PC-3 (cell line): ENCODE measurements around the gene CLEC17A. TPM values are rescaled to one million over a fixed set of nuclear protein-coding genes. Genes with fewer than 3 reads are reported as not detected.
A peak's percentile ranks its signal among the peaks of the same experiment; 100 is the strongest.

Source experiments
- ATAC-seq: fragments of 200-7000 bp; cut with Tn5 transposase; 2 replicates; pipeline ENCODE4 v1.9.1; 2020; ENCODE audit warnings: mild to moderate bottlenecking, moderate library complexity
- BruUV-seq: library from RNA; stranded (reverse); fragments of 400-500 nt; replicated peaks from 2 replicates; lab custom pipeline; 2021; lab: Mats Ljungman, UMichigan
- CTCF ChIA-PET: fragments of 300-600 bp; sonication (Branson Sonifier 250); formaldehyde crosslinking; loops from one replicate; lab custom pipeline; 2022; ENCODE audit warnings: antibody characterized with exemption; lab: Charles Lee
- POLR2A ChIA-PET: fragments of 300-600 bp; sonication (Branson Sonifier 250); formaldehyde crosslinking; loops from one replicate; lab custom pipeline; 2022; ENCODE audit warnings: antibody characterized with exemption; ENCODE audit not compliant: unreplicated experiment; lab: Charles Lee
- DNase-seq: peaks from one replicate; pipeline ENCODE4 v3.0.0-alpha.2; 2015
- H2AFZ ChIP-seq: fragments of 300-600 bp; sonication (generic); 2 replicates; pipeline ENCODE4 v1.6.0; 2016; ENCODE audit warnings: antibody characterized with exemption, low read length
- H3F3A ChIP-seq: fragments of 300-600 bp; sonication (generic); one replicate; pipeline ENCODE4 v1.6.0; 2017; ENCODE audit warnings: antibody characterized with exemption, low read length, control low read depth, mild to moderate bottlenecking; ENCODE audit not compliant: unreplicated experiment
- H3K27ac ChIP-seq: fragments of 300-600 bp; sonication (generic); 2 replicates; pipeline ENCODE4 v1.5.1; 2016; ENCODE audit warnings: mild to moderate bottlenecking, low read length
- H3K27me3 ChIP-seq: fragments of 300-600 bp; sonication (generic); 2 replicates; pipeline ENCODE4 v1.6.1; 2016; ENCODE audit warnings: low read length, mixed read lengths
- H3K36me3 ChIP-seq: fragments of 300-600 bp; sonication (generic); 2 replicates; pipeline ENCODE4 v1.6.1; 2016; ENCODE audit warnings: low read depth, mixed run types, low read length, mixed read lengths
- H3K4me1 ChIP-seq: fragments of 300-600 bp; sonication (generic); 2 replicates; pipeline ENCODE4 v1.5.1; 2016; ENCODE audit warnings: low read length; ENCODE audit not compliant: insufficient read depth
- H3K4me2 ChIP-seq: fragments of 300-600 bp; sonication (generic); 2 replicates; pipeline ENCODE4 v1.6.0; 2016; ENCODE audit warnings: low read length
- H3K4me3 ChIP-seq: fragments of 300-600 bp; sonication (generic); 2 replicates; pipeline ENCODE4 v1.5.1; 2016; ENCODE audit warnings: mild to moderate bottlenecking, low read length, mixed read lengths
- H3K79me2 ChIP-seq: fragments of 300-600 bp; sonication (generic); 2 replicates; pipeline ENCODE4 v1.6.1; 2017; ENCODE audit warnings: low read length, mixed read lengths
- H3K9ac ChIP-seq: fragments of 300-600 bp; sonication (generic); 2 replicates; pipeline ENCODE4 v1.6.0; 2016; ENCODE audit warnings: mild to moderate bottlenecking, low read length
- H3K9me2 ChIP-seq: fragments of 300-600 bp; sonication (generic); replicated peaks from 2 replicates; pipeline ENCODE4 v1.6.1; 2016; ENCODE audit warnings: mixed run types, low read length, mixed read lengths
- H3K9me3 ChIP-seq: fragments of 300-600 bp; sonication (generic); 2 replicates; pipeline ENCODE4 v1.6.1; 2016; ENCODE audit warnings: low read length, mixed read lengths
- H4K20me1 ChIP-seq: fragments of 300-600 bp; sonication (generic); 2 replicates; pipeline ENCODE4 v1.6.1; 2016; ENCODE audit warnings: low read length, mixed read lengths
- CTCF ChIP-seq: fragments of 300-600 bp; sonication (generic); conservative IDR thresholded peaks from 2 replicates; pipeline ENCODE4 v1.5.1; 2017; ENCODE audit warnings: antibody characterized with exemption, low read depth, mild to moderate bottlenecking, low read length
- EZH2 ChIP-seq: fragments of 300-600 bp; sonication (generic); IDR thresholded peaks from one replicate; pipeline ENCODE4 v1.6.1; 2017; ENCODE audit warnings: antibody characterized with exemption, mild to moderate bottlenecking, low read length; ENCODE audit not compliant: unreplicated experiment
- EZH2phosphoT487 ChIP-seq: fragments of 300-600 bp; sonication (generic); IDR thresholded peaks from 2 replicates; pipeline ENCODE4 v1.6.1; 2018; ENCODE audit warnings: mild to moderate bottlenecking, antibody characterized with exemption, low read length, borderline replicate concordance
- intact Hi-C: fragments of 100-400 bp; cut with micrococcal nuclease; formaldehyde crosslinking; loops from 2 replicates; pipeline ENCODE4 v1.9.0; 2023
- total RNA-seq: library from RNA; depleted of rRNA; stranded (reverse); fragments of >200 nt; gene quantifications from 2 replicates; pipeline ENCODE4 v1.2.3, GENCODE V29; 2014

CLEC17A gene
- total RNA-seq, 1 experiment from 2014 or later, result not detected

- BruUV-seq, result no TSS peak
- Histone ChIP-seq H3K9me2 (no peaks in the 10 kb centered on the region), H3K9ac (no peak overlapping the region), H3F3A (no peaks in the 10 kb centered on the region), H3K4me1 (no peaks in the 10 kb centered on the region), H4K20me1 (no peaks in the 10 kb centered on the region), H3K79me2 (peaks cover 80% of the 10 kb centered on the region), H3K27ac (no peak overlapping the region), H3K9me3 (no peaks in the 10 kb centered on the region), H3K4me3 (no peak overlapping the region), H3K4me2 (no peak overlapping the region), H3K36me3 (peaks cover 4% of the 10 kb centered on the region; the same call in 1 of the 2 replicates), H2AFZ (no peak overlapping the region), H3K27me3 (no peaks in the 10 kb centered on the region)
- no peak for DNase-seq
- peak; percentile 44; the same call in 1 of the 2 replicates for ATAC-seq
- ChIA-PET CTCF (no interaction called here), POLR2A (interaction anchor here (0.5 kb wide), 1 partner anchor 1662 kb away, joined by 5 read pairs; no protein-coding TSS in a partner anchor)
- intact Hi-C loops, result no loop called here
- TF ChIP-seq CTCF (no peak), EZH2 (no peak), EZH2phosphoT487 (no peak)
Observed at GRCh38 chr19:14542711-14543328, 40.1 kb upstream of the CLEC17A start.

- peak; percentile 30 for DNase-seq
- 0 out of 2 replicates have a peak, but pooled peaks have one; percentile 29 for ATAC-seq
- Histone ChIP-seq H3K9ac (no peak overlapping the region), H3K4me3 (no peak overlapping the region), H2AFZ (no peak overlapping the region), H3K4me1 (no peaks in the 10 kb centered on the region), H4K20me1 (no peaks in the 10 kb centered on the region), H3K79me2 (peaks cover 70% of the 10 kb centered on the region), H3K36me3 (peaks cover 4% of the 10 kb centered on the region; the same call in 1 of the 2 replicates), H3K27ac (no peak overlapping the region), H3K9me2 (no peaks in the 10 kb centered on the region), H3K27me3 (no peaks in the 10 kb centered on the region), H3K4me2 (no peak overlapping the region), H3K9me3 (no peaks in the 10 kb centered on the region), H3F3A (no peaks in the 10 kb centered on the region)
- no peak for TF ChIP-seq EZH2
- TF ChIP-seq EZH2phosphoT487, result no peak
- no peak for TF ChIP-seq CTCF
- CTCF ChIA-PET, result no interaction called here
- BruUV-seq, result no TSS peak
- intact Hi-C loops, result no loop called here
- POLR2A ChIA-PET, result interaction anchor here (0.7 kb wide), 1 partner anchor 13 kb away, joined by 3 read pairs; no protein-coding TSS in a partner anchor
Observed at GRCh38 chr19:14544047-14544446, 38.8 kb upstream of the CLEC17A start.
